Amniotic epithelial cell (primary cell): ENCODE measurements around the gene STX1B.

Experiments
- DNase-seq: peaks from one replicate; pipeline ENCODE4 v3.0.0-alpha.2; 2010; ENCODE audit warnings: low read depth

The STX1B gene

DNA sequence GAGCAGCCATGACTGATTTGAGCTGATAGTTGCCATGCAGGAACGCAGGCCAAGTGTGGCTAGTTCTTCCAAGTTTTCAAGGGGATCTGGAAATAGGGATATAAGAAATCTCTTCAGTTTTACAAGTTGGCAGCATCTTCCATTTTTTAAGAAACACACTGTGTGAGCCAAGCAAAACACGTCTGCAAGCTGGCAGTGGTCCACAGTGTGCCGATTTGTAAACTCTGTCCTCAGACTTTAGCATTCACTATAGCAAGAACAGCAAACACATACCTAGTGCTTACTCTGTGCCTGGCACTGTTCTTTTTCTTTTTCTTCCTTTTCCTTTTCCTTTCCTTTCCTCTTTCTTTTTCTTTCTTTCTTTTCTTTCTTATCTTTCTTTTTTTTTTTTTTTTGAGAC is 58.7 kb downstream of the STX1B start:
- DNase-seq, result no peak

DNA sequence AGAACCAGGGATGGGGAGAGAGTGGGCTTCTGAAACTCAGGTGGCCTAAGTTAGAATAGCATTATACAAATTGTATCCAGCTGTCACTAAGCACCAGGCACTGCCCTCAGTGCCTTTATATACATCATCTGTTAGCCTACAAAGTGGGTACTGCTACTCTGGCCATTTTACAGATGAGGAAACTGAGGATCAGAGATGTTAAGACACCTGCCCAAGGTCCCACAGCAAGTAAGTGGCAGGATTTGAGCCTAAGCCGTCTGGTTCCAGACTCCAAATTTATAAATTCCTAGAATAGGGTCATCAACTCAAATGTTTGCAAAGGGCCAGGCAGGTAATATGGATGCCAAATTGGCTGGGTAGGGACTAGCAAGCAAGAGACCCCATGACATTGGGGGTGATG is 59.2 kb downstream of the STX1B start:
- no peak for DNase-seq

DNA sequence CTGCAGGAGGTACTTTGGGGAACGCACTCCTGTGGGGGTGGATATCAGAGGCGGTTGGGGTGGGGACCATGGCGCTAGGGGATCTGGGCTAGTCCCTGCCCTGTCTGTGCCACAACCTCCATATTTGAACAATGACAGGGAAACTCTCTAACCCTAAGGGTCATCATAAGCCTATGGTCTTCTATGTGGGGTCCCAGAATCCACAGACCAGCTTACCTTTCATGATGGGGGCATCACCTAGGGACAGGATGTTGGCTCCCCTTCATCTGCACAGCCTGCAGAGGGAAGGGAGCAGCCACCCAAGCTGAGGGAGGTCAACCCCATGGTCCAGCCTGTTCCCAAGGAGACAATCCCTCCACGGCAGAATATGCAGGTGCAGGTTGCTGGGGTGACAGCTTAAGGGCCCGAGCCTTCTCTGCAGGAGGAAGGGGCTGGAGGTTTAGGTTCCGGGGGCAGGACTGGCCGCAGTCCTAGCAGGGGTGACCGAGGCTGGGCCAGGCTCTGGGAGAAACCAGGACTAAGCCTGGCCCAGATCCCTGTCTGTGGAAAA is 59.8 kb downstream of the STX1B start:
- no peak for DNase-seq

DNA sequence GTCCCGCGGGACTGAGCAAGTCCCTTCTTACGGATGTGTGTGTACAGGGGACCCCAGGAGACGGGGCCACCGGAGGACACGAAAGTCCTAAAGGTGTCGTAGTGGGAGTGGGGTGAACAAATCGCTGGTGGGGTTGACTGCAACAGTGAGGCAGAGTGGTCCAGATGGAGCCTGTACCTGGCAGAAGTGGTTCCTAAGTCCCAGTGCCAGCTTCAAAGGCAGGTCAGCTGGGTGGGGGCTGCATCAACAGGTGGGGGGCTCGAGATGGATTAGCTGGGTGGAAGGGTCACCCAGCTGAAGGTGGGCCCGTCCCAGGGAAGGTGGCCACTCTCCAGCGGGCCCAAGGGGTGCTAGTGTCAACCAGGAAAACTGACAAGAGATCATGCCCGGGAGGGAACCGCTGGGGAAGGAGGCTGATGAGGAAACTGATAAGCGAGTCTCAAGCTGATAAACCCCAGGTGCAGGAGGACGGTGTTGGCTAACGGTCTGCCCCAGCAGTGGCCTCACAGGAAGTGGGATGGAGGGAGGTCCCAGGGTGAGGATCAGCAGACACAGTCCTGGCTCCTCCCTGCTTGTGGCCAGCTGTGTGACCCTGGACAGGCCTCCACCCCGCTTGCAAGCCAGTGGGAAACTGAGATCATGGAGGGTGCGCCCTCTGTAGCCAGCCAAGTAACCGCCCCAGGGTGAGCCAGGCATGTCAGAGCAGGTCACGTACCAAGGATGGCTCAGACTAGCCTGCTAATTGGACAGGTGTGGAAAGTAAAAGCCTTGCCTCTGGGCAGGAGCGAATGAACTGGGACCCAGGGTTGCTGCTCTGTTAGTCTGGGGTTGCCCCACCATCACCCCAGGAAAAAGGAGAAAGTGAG is 60.6 kb downstream of the STX1B start:
- DNase-seq, result peak; percentile 95

DNA sequence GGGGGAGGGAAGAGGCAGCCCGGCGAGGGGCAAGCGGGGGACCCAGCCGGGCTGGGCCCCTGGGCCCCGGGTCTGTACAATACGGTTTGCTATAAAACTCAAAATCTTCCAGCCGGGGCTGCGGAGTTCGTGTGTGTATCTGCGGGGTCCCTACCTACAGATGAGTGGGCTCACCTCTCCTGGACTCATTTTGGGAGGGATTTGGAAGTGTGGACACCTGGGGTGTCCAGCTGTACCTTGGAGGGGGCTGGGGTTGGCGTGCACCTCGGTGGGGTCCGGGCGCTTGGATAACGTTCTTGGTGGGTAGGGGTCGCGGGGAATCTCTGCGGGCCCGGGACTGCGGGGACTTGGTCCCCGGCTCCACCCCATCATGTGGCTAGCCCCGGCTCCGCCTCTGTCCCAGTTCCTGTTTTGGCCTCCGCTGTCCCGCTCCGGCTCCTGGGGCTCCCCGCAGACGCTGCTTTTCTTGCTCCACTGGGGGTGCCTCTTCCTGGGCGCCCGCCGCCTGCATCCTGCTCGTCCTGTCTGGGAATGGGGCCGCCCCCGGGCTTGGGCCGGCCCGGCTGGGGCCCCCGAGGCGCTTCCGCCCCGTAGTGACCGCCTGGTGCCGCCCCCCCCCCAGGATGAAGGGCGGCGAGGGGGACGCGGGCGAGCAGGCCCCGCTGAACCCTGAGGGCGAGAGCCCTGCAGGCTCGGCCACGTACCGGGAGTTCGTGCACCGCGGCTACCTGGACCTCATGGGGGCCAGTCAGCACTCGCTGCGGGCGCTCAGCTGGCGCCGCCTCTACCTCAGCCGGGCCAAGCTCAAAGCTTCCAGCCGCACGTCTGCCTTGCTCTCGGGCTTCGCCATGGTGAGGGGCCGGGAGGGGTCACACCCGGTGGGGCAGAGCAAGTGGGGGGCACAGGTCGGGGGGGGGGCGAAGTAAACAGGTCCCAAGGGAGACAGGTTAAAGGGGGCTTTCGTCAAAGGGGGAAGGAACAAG is 61.5 kb downstream of the STX1B start, which contains the start of gene ORAI3:
Gene ORAI3 (plus strand): TSS at position 402 of the 983 bp plus-strand sequence. CDS start 222 bp downstream, at position 624.
- peak; percentile 56 for DNase-seq

DNA sequence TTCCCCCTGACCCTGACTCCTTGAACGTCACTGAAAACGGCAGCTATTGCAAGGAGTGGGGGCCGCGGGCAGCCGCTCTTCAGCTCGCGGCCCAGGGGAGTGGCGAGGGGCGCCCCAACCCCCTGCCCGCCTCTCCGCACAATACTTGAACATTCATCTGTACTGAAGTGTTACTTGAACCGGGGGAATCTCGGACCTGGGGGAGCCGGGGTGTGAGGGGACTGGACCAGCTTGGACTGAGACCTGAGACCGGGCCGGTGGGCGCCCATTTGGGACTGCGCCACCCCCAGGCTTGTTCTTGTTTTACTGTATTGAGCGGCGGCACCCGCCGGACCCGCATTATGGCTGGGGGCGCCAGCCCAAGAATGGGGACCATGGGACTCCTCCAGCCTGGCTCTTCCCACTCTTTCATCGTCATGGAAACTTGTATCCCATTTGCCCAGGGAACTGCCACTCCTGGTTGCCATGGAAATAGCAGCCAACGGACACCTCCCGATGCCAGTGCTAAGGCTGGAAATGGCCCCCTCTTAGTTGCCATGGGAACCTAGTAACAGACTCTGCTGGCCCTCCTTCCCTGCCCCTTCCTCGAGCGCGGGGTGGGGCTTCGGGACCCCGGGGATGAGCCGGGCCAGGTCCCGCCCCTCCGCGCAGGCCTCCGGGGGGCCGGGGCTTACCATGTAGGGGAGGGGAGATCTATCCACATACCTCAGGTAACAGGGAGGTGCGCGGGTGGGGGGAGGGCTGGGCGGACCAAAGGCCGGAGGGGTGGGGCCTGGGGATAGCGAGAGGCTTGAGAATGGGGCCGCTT is 62.4 kb downstream of the STX1B start:
- peak; percentile 99 for DNase-seq

DNA sequence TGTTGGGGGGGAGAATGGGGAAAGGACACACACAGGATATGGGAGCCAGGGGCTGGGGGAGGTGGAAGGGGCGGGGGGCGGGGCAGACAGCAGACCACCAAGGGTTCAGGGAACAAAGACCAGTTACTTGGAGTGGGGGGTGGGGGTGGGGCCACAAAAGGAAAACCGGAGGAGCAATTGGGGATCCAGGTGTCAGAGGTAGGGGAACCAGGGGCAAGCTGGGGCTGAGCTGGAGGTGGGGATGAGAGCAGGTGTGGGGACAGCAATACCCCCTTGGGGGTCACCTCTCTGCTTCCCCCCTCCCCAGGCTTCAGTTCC is 62.9 kb downstream of the STX1B start:
- no peak for DNase-seq

DNA sequence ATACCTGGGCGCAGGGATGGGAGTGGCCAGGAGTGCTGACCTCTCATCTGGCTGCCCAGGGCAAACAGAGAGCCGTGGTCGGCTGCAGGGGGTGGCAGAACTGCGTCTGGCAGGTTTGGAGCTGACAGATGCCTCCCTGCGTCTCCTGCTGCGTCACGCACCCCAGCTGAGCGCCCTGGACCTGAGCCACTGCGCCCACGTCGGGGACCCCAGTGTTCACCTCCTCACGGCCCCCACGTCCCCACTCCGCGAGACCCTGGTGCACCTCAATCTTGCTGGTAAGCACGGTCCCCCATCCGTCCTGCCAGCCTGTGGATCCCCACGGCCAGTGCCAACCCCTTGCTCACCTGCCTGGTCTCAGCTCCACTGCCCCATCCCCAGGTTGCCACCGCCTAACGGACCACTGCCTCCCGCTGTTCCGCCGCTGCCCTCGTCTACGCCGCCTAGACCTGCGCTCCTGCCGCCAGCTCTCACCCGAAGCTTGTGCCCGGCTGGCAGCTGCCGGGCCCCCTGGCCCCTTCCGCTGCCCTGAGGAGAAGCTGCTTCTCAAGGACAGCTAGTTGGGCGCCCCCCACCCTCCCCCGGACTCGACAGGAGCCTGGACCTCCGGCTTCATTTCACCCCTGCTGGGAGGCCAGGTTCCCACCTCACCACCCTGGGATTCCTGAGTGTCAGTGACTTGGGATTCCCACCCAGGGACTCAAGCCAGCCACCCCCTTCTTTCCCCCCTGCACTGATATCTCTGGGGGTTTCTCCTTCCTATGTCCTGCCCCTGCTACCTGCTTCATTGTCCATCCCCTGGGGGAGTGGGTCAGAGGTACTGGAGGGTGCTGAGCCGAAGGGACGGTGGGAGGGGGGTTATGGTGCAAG is 63.5 kb downstream of the STX1B start:
- no peak for DNase-seq

DNA sequence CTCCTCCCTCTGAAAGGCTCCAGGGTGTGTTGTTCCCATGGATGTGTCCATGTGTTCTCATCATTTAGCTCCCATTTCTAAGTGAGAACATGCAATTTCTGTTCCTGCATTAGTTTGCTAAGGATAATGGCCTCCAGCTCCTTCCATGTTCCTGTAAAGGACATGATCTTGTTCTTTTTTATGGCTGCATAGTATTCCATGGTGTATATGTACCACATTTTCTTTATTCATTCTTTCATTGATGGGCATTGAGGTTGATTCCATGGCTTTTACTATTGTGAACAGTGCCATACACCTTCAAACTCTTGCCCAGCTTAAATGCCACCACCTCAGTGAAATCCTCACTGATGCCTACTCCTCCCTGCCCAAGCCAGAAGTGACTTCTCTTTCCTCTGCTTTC is 66.1 kb downstream of the STX1B start:
- no peak for DNase-seq

DNA sequence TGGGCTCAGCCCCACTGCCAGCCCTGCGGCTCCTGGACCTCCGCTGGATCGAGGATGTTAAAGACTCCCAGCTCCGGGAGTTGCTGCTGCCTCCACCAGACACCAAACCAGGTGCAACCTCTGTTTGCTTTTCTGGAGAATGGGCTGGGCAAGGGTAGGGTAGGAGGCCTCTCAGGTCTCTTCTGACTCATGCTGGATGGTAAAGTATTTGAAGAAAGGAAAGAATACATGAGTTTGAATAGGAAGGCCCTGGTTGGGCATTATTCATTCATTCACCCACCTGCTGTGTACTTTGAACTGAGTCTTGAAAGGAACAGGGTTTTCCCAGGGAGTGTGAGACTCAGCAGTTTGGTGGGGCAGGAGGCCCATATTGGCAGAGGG is 68.0 kb downstream of the STX1B start:
- DNase-seq, result no peak

DNA sequence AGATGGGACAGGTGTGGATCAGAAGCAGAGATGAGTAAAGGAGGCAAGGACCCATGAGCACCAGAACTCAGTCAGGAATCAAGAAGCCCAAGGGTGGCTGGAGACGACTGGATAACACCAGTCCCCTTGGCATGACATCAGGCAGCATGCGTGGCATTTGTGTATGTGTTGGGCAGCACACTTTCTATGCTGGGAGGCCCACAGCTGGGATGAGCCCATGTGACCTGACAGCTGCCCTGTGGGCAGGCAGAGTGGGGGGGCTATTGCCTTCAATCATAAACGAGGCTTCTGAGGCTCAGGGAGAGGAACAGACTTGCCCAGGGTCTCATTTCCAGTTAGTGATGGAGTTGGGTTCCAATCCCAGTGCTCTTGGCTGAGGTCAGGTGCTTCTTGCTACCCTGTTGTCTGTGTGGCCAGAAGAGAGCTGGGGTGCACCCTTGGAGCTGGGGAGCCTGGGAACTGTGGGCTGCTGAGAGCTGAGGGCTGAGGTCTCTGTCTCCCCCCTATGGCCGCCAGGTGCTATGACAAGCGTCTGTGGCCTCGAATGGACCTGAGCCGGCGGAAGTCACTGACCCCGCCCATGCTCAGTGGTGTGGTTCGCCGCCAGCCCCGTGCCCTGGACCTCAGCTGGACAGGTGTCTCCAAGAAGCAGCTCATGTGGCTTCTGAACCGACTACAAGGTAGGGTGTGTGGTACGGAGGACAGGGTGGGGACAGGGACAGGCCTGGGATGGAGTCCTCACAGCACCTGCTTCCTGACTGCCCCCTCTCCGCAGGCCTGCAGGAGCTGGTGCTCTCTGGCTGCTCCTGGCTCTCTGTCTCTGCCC is 68.6 kb downstream of the STX1B start:
- DNase-seq, result peak; percentile 62

DNA sequence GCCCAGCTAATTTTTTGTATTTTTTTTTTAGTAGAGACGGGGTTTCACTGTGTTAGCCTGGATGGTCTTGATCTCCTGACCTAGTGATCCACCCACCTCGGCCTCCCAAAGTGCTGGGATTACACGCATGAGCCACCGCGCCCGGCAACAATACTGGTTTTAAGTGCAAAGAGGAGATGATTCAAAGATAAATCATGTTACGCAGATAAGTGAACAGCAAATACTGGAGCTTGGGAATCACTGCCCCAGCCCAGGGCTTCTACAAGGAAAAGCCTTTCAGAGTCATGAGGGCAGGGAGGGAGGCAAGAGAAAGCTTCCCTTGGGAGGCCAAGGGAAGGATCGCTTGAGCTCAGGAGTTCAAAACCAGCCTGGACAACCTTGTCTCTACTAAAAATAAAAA is 70.9 kb downstream of the STX1B start:
- DNase-seq, result peak; percentile 86
